GM12878 (cell line): ENCODE measurements around the gene TMEM217. TPM values are rescaled to one million over a fixed set of nuclear protein-coding genes. Genes with fewer than 3 reads are reported as not detected.

ENCODE experiments used
- ATAC-seq: fragments of 200-7000 bp; cut with Tn5 transposase; 3 replicates; pipeline ENCODE4 v1.9.1; 2020; ENCODE audit warnings: mild to moderate bottlenecking, moderate library complexity
- BruUV-seq: library from RNA; stranded (reverse); fragments of 400-500 nt; replicated peaks from 2 replicates; lab custom pipeline; 2021; lab: Mats Ljungman, UMichigan
- CTCF ChIA-PET: fragments of 300-600 bp; sonication (Branson Sonifier 250); formaldehyde crosslinking; extraction: SDS; loops from one replicate; lab custom pipeline; 2021; ENCODE audit warnings: inconsistent platforms; lab: Yijun Ruan, JAX
- POLR2A ChIA-PET: fragments of 350-600 bp; formaldehyde crosslinking; extraction: SDS; loops from one replicate; lab custom pipeline; 2021; ENCODE audit warnings: inconsistent platforms; lab: Charles Lee
- RAD21 ChIA-PET: fragments of 300-600 bp; sonication (Branson Sonifier 250); formaldehyde crosslinking; loops from one replicate; lab custom pipeline; 2023; ENCODE audit warnings: antibody characterized with exemption; ENCODE audit not compliant: unreplicated experiment; lab: Charles Lee
- SMC1A ChIA-PET: fragments of 300-600 bp; sonication (Branson Sonifier 250); formaldehyde crosslinking; loops from one replicate; lab custom pipeline; 2023; ENCODE audit not compliant: unreplicated experiment, uncharacterized antibody; lab: Charles Lee
- DNase-seq: peaks from one replicate; pipeline ENCODE4 v3.0.0-alpha.2; 2011; ENCODE audit warnings: low read depth, low spot score
- FAIRE-seq: peaks from 3 replicates; lab custom pipeline; 2011; peaks lifted over from hg19 to GRCh38; lab: Jason Lieb, UNC
- H2AFZ ChIP-seq: 2 replicates; pipeline ENCODE4 v1.6.0; 2011; ENCODE audit warnings: low read depth, low read length, control low read depth; ENCODE audit not compliant: control insufficient read depth
- H3K27ac ChIP-seq: 2 replicates; pipeline ENCODE4 v1.5.1; 2011; ENCODE audit warnings: control low read depth; ENCODE audit not compliant: control insufficient read depth, insufficient read depth
- H3K27me3 ChIP-seq, 2 experiments: replicated peaks in 1 of 2; 2 replicates each; pipeline versions ENCODE4 v1.6.0 to v1.6.1; 2011; ENCODE audit warnings: low read length in 1 of 2; ENCODE audit not compliant: control insufficient read depth in 2 of 2, insufficient read depth in 2 of 2
- H3K36me3 ChIP-seq, 2 experiments: 2 replicates each; pipeline ENCODE4 v1.5.1; 2011; ENCODE audit warnings: low read length in 1 of 2; ENCODE audit not compliant: control insufficient read depth in 2 of 2, insufficient read depth in 2 of 2
- H3K4me1 ChIP-seq: 2 replicates; pipeline ENCODE4 v1.6.1; 2011; ENCODE audit warnings: mild to moderate bottlenecking, low read length, moderate library complexity, mixed read lengths; ENCODE audit not compliant: control insufficient read depth, insufficient read depth
- H3K4me2 ChIP-seq: 2 replicates; pipeline ENCODE4 v1.6.0; 2011; ENCODE audit warnings: control low read depth; ENCODE audit not compliant: control insufficient read depth, insufficient read depth
- H3K4me3 ChIP-seq: fragments of 200-600 bp; sonication (generic); 2 replicates; pipeline ENCODE4 v1.5.1; 2016
- H3K79me2 ChIP-seq: 2 replicates; pipeline ENCODE4 v1.6.0; 2011; ENCODE audit warnings: low read length; ENCODE audit not compliant: control insufficient read depth, insufficient read depth
- H3K9ac ChIP-seq: 2 replicates; pipeline ENCODE4 v1.8.0; 2011; ENCODE audit warnings: low read length, control low read depth, mixed read lengths; ENCODE audit not compliant: control insufficient read depth, insufficient read depth
- H3K9me3 ChIP-seq: replicated peaks from 3 replicates; pipeline ENCODE4 v1.5.1; 2011; ENCODE audit warnings: mild to moderate bottlenecking, low read length; ENCODE audit not compliant: control insufficient read depth, insufficient read depth
- H4K20me1 ChIP-seq: 2 replicates; pipeline ENCODE4 v1.6.0; 2011; ENCODE audit not compliant: control insufficient read depth, insufficient read depth
- BCL3 ChIP-seq: IDR thresholded peaks from 2 replicates; pipeline ENCODE4 v1.6.1; 2011; ENCODE audit warnings: borderline replicate concordance, low read depth, mild to moderate bottlenecking, moderate library complexity, low read length; ENCODE audit not compliant: insufficient read depth, poor library complexity, severe bottlenecking
- FOS ChIP-seq: IDR thresholded peaks from 3 replicates; pipeline ENCODE4 v1.6.1; 2011; ENCODE audit warnings: borderline replicate concordance; ENCODE audit not compliant: insufficient read length; ENCODE audit errors: extremely low read depth
- ZBED1 ChIP-seq: IDR thresholded peaks from 2 replicates; pipeline ENCODE4 v1.6.1; 2016; ENCODE audit warnings: borderline replicate concordance
- WGBS: methylation state at CpG from one replicate; pipeline ENCODE4 v1.1.6; 2016; ENCODE audit warnings: low lambda C conversion rate; ENCODE audit not compliant: insufficient replicate concordance, insufficient coverage; ENCODE audit errors: missing lambda C conversion rate; 5-methylcytosine and 5-hydroxymethylcytosine counted together
- in situ Hi-C: fragments of 300-500 bp; cut with MboI; formaldehyde crosslinking; loops from 9 replicates; pipeline ENCODE4 v1.14.3; 2018; ENCODE audit warnings: mixed read lengths
- intact Hi-C: fragments of 100-400 bp; cut with micrococcal nuclease; formaldehyde crosslinking; loops from one replicate; pipeline ENCODE4 v1.14.2; 2022; ENCODE audit not compliant: unreplicated experiment
- polyA plus RNA-seq, 11 experiments: library from polyadenylated mRNA; depleted of rRNA in 4 of 11; unstranded in 6 of 11; stranded (reverse) in 5 of 11; fragments of >200 nt; fragmentation: Nextera tagmentation in 4 of 11; fragmentation: Illumina TruSeq in 1 of 11; extraction: Ambion mirVana in 4 of 11; extraction: Trizol in 1 of 11; gene quantifications; 1 replicate in 1 of 11; 2 replicates in 10 of 11; pipeline versions ENCODE4 v1.2.1 to v1.2.3, GENCODE V29; 2011 to 2016; ENCODE audit warnings: inconsistent platforms in 2 of 11, missing spikeins in 2 of 11, low read depth in 1 of 11
- total RNA-seq, 4 experiments: library from RNA; depleted of rRNA in 3 of 4; stranded (reverse); fragments of >200 nt in 3 of 4; fragmentation: Illumina TruSeq in 1 of 4; extraction: Trizol in 1 of 4; gene quantifications; 2 replicates each; pipeline versions ENCODE4 v1.2.1 to v1.2.3, GENCODE V29; 2013 to 2021

Gene TMEM217
- total and polyA plus RNA-seq, 10 of the 15 experiments (the other 5 are each of a cell fraction or from before 2014, with no cell fraction given): 1.3 to 4.5 (median 2.3) TPM

- BruUV-seq: no TSS peak
- Histone ChIP-seq H3K36me3 (peaks cover 0 to 6% of the 10 kb centered on the region in 2 experiments; a peak in 3 of 4 replicates), H2AFZ (no peak overlapping the region), H3K4me3 (no peak overlapping the region), H3K27ac (no peak overlapping the region), H3K9ac (no peak overlapping the region), H3K4me2 (no peak overlapping the region), H3K9me3 (no peaks in the 10 kb centered on the region), H3K79me2 (no peaks in the 10 kb centered on the region), H3K4me1 (peaks cover 8% of the 10 kb centered on the region), H3K27me3 (no peaks in the 10 kb centered on the region), H4K20me1 (no peaks in the 10 kb centered on the region)
- no peak for ATAC-seq
- WGBS: 52% methylated on average over 6 of the region's 6 CpGs
- ChIA-PET RAD21 (interaction anchor here (1.6 kb wide), 1 partner anchor 12 kb away, joined by 12 read pairs; no protein-coding TSS in a partner anchor), POLR2A (interaction anchor here (1.9 kb wide), 1 partner anchor 10 kb away, joined by 5 read pairs; no protein-coding TSS in a partner anchor), CTCF (interaction anchor here (0.6 to 5.9 kb wide), 10 partner anchors 10 to 130 kb away, joined by 3 to 112 read pairs (median 4); no protein-coding TSS in a partner anchor), SMC1A (interaction anchor here (1.5 to 3.4 kb wide), 3 partner anchors 11 to 83 kb away, joined by 3 to 25 read pairs (median 8); no protein-coding TSS in a partner anchor)
- no peak for TF ChIP-seq FOS
- FAIRE-seq: no peak
- intact Hi-C loops (no loop called here), in situ Hi-C loops (no loop called here)
- DNase-seq: no peak
Measured at GRCh38 chr6:37303091-37303660, 45.2 kb upstream of the TMEM217 start.

GRCh38 chr6:37302086-37302686 is 44.2 kb upstream of the TMEM217 start:
- ATAC-seq: no peak
- POLR2A ChIA-PET: interaction anchor here (0.6 kb wide), 1 partner anchor 731 kb away, joined by 3 read pairs; no protein-coding TSS in a partner anchor

More at GRCh38 chr6:37302086-37302686, 44.2 kb upstream of the TMEM217 start:
- WGBS: 81% methylated on average over 1 of the region's 1 CpG
- peaks cover 8% of the 10 kb centered on the region for H3K4me1 ChIP-seq
- no peak overlapping the region for H2AFZ ChIP-seq
- intact Hi-C loops: no loop called here
- TF ChIP-seq BCL3 (no peak), ZBED1 (no peak)
- FAIRE-seq: no peak
- in situ Hi-C loops: no loop called here
- no TSS peak for BruUV-seq
- no peak overlapping the region for H3K9ac ChIP-seq
- SMC1A ChIA-PET: interaction anchor here (0.9 to 3.4 kb wide), 4 partner anchors 8 to 79 kb away, joined by 4 to 25 read pairs (median 6); no protein-coding TSS in a partner anchor
- H3K79me2 ChIP-seq: no peaks in the 10 kb centered on the region
- H4K20me1 ChIP-seq: no peaks in the 10 kb centered on the region
- CTCF ChIA-PET: interaction anchor here (3.2 to 5.9 kb wide), 2 partner anchors 9 to 15 kb away, joined by 15 to 112 read pairs; no protein-coding TSS in a partner anchor
- H3K36me3 ChIP-seq: peaks cover 0 to 6% of the 10 kb centered on the region in 2 experiments; a peak in 3 of 4 replicates
- RAD21 ChIA-PET: no interaction called here
- no peak overlapping the region for H3K4me2 ChIP-seq
- no peaks in the 10 kb centered on the region for H3K27me3 ChIP-seq
- H3K9me3 ChIP-seq: no peaks in the 10 kb centered on the region
- no peak overlapping the region for H3K4me3 ChIP-seq
- no peak overlapping the region for H3K27ac ChIP-seq
- no peak for DNase-seq
